HUES64 (cell line): ENCODE results near the gene CLEC11A.

Source experiments
- H3K27ac ChIP-seq: 2 replicates; pipeline ENCODE4 v1.7.0; 2013; ENCODE audit warnings: low read depth, low read length, inconsistent platforms
- H3K27me3 ChIP-seq: 2 replicates; pipeline ENCODE4 v1.6.1; 2013; ENCODE audit warnings: mild to moderate bottlenecking, low read length; ENCODE audit not compliant: insufficient read depth
- H3K36me3 ChIP-seq: 2 replicates; pipeline ENCODE4 v1.6.1; 2013; ENCODE audit warnings: mild to moderate bottlenecking, low read length; ENCODE audit not compliant: insufficient read depth
- H3K4me1 ChIP-seq: 2 replicates; pipeline ENCODE4 v1.6.1; 2013; ENCODE audit warnings: mild to moderate bottlenecking, low read length, moderate library complexity; ENCODE audit not compliant: insufficient read depth
- H3K4me3 ChIP-seq: 2 replicates; pipeline ENCODE4 v1.5.1; 2013; ENCODE audit warnings: mild to moderate bottlenecking, low read length, moderate library complexity
- H3K9ac ChIP-seq: 2 replicates; pipeline ENCODE4 v1.6.1; 2013; ENCODE audit warnings: mild to moderate bottlenecking, low read depth, low read length
- H3K9me3 ChIP-seq: 2 replicates; pipeline ENCODE4 v1.6.1; 2013; ENCODE audit warnings: low read depth, low read length; ENCODE audit not compliant: insufficient read depth
- WGBS: fragments of 150-250, 120-280 bp; methylation state at CpG from one replicate; pipeline ENCODE4 v1.1.7; 2013; ENCODE audit warnings: missing lambda C conversion rate; 5-methylcytosine and 5-hydroxymethylcytosine counted together

CLEC11A gene

GRCh38 chr19:50718255-50719118, 4.7 kb upstream of the CLEC11A start:
- peaks cover 43% of the 10 kb centered on the region for H3K27me3 ChIP-seq
- 52% methylated on average over 74 of the region's 74 CpGs for WGBS
- H3K9me3 ChIP-seq = peaks cover 19% of the 10 kb centered on the region; the same call in 1 of the 2 replicates
- H3K36me3 ChIP-seq = no peaks in the 10 kb centered on the region
- H3K27ac ChIP-seq = no peak overlapping the region
- no peak overlapping the region for H3K9ac ChIP-seq
- no peaks in the 10 kb centered on the region for H3K4me1 ChIP-seq
- peak overlapping the region; percentile 40 for H3K4me3 ChIP-seq

- Histone ChIP-seq H3K4me3 (peak overlapping the region; percentile 35), H3K36me3 (no peaks in the 10 kb centered on the region), H3K4me1 (no peaks in the 10 kb centered on the region), H3K27me3 (peaks cover 49% of the 10 kb centered on the region), H3K27ac (no peak overlapping the region), H3K9me3 (peaks cover 22% of the 10 kb centered on the region; the same call in 1 of the 2 replicates), H3K9ac (no peak overlapping the region)
- 49% methylated on average over 22 of the region's 30 CpGs for WGBS
Measured at GRCh38 chr19:50719119-50719435, 4.1 kb upstream of the CLEC11A start.

DNA sequence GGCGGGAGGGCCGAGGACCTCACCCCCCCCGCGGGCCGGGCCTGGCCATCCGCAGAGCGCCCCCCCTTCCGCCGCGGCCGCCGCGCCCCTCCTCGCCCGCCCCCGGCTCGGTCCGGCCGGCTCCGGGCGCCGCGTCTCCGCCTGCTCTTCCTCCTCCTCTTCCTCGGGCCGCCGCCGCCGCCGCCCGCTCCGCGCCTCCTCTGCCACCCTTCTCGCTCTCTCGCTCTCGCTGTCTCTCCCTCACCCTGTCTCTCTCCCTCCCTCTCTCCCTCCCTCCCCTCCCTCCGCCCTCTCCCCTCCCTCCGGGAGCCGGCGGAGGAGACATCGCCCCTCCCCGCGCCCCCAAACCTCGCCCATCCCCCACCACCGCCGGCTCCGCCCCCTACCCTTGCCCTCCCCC, 3.6 kb upstream of the CLEC11A start, which contains the start of gene SHANK1:
Gene SHANK1 (minus strand): TSS at position 237 of the 400 bp plus-strand sequence. CDS start 2,883 bp downstream, outside the sequence.
- H3K9ac ChIP-seq = no peak within 1 kb of the TSS
- H3K4me1 ChIP-seq = no peaks in the 10 kb centered on the region

GRCh38 chr19:50720181-50720920, 2.8 kb upstream of the CLEC11A start:
- peaks cover 16% of the 10 kb centered on the region; the same call in 1 of the 2 replicates for H3K9me3 ChIP-seq
- H3K27me3 ChIP-seq = peaks cover 52% of the 10 kb centered on the region
- WGBS = 77% methylated on average over 21 of the region's 21 CpGs
- H3K27ac ChIP-seq = no peak overlapping the region
- H3K4me1 ChIP-seq = no peaks in the 10 kb centered on the region
- H3K4me3 ChIP-seq = no peak overlapping the region
- H3K9ac ChIP-seq = no peak overlapping the region
- H3K36me3 ChIP-seq = no peaks in the 10 kb centered on the region

More for the DNA sequence above, 3.6 kb upstream of the CLEC11A start, which contains the start of gene SHANK1:
- H3K36me3 ChIP-seq = no peaks in the 10 kb centered on the region
- 56% methylated on average over 38 of the region's 47 CpGs for WGBS
- peaks cover 52% of the 10 kb centered on the region for H3K27me3 ChIP-seq
- no peak within 1 kb of the TSS for H3K27ac ChIP-seq
- peak within 1 kb of the TSS; percentile 35 for H3K4me3 ChIP-seq
- H3K9me3 ChIP-seq = peaks cover 22% of the 10 kb centered on the region; the same call in 1 of the 2 replicates

GRCh38 chr19:50720921-50721381, 2.2 kb upstream of the CLEC11A start:
- Histone ChIP-seq H3K27ac (no peak overlapping the region), H3K4me3 (no peak overlapping the region), H3K4me1 (no peaks in the 10 kb centered on the region), H3K36me3 (no peaks in the 10 kb centered on the region), H3K9ac (no peak overlapping the region), H3K9me3 (peaks cover 16% of the 10 kb centered on the region; the same call in 1 of the 2 replicates), H3K27me3 (peaks cover 52% of the 10 kb centered on the region)
- WGBS = 74% methylated on average over 8 of the region's 8 CpGs

GRCh38 chr19:50721441-50722137, 1.6 kb upstream of the CLEC11A start:
- Histone ChIP-seq H3K27me3 (peaks cover 52% of the 10 kb centered on the region), H3K9me3 (peaks cover 13% of the 10 kb centered on the region; the same call in 1 of the 2 replicates), H3K36me3 (no peaks in the 10 kb centered on the region), H3K4me3 (no peak overlapping the region), H3K9ac (no peak overlapping the region), H3K27ac (no peak overlapping the region), H3K4me1 (no peaks in the 10 kb centered on the region)
- WGBS = 85% methylated on average over 10 of the region's 10 CpGs

DNA sequence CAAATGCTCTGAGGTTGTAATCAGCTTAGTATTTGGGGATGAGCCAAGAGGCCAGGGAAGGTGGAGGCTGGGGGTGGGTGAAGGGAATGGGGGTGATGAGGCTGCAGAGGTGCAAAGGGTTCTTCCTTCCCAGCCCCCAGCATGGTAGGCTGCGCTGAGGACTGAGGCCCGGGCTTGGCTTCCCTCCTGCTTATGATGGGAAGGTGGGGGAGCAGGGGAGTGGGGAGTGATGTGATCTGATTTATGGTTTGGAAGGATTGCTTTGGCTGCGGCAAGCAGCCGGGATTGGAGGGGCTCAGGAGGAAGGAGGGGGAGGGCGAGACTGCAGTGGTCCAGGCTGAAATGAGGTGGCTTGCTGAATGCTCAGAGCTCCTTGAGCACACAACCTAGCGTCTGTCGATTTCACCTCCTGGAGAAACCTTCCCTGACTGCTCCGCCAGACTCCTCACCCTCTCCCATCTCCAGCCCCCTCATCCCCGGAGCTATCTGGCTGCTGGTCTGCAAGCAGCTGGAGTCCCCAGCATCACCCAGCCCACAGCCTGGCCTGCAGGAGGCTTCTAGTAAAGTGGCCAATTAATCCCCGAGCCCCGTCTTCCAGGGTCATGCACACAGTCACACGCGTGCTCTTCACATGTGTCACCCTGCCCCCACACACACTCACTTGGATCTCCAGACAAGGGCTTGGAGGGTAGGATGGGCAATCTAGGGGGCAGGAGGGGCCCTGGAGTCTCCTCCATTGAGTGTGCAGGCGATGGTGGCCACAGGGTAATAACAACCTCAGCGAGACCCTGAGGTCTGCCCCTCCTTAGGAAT, 757 bp upstream of the CLEC11A start:
- H3K4me1 ChIP-seq = no peaks in the 10 kb centered on the region
- no peaks in the 10 kb centered on the region for H3K36me3 ChIP-seq
- peak overlapping the region; percentile 14; the same call in 1 of the 2 replicates for H3K4me3 ChIP-seq
- WGBS = 64% methylated on average over 15 of the region's 15 CpGs
- H3K27ac ChIP-seq = no peak overlapping the region
- H3K9ac ChIP-seq = no peak overlapping the region
- H3K9me3 ChIP-seq = peaks cover 15% of the 10 kb centered on the region; the same call in 1 of the 2 replicates
- H3K27me3 ChIP-seq = peaks cover 49% of the 10 kb centered on the region

- no peak overlapping the region for H3K27ac ChIP-seq
- peaks cover 15% of the 10 kb centered on the region; the same call in 1 of the 2 replicates for H3K9me3 ChIP-seq
- peak overlapping the region; percentile 76 for H3K4me3 ChIP-seq
- no peaks in the 10 kb centered on the region for H3K36me3 ChIP-seq
- 47% methylated on average over 29 of the region's 31 CpGs for WGBS
- no peaks in the 10 kb centered on the region for H3K4me1 ChIP-seq
- peaks cover 44% of the 10 kb centered on the region for H3K27me3 ChIP-seq
- peak overlapping the region; percentile 52; the same call in 1 of the 2 replicates for H3K9ac ChIP-seq
Measured at GRCh38 chr19:50723735-50724521, 764 bp downstream of the CLEC11A start.

GRCh38 chr19:50724522-50725217, 1.5 kb downstream of the CLEC11A start:
- peaks cover 15% of the 10 kb centered on the region; the same call in 1 of the 2 replicates for H3K9me3 ChIP-seq
- H3K27ac ChIP-seq = peak overlapping the region; percentile 49; the same call in 1 of the 2 replicates
- H3K27me3 ChIP-seq = peaks cover 44% of the 10 kb centered on the region
- 49% methylated on average over 65 of the region's 65 CpGs for WGBS
- H3K36me3 ChIP-seq = no peaks in the 10 kb centered on the region
- H3K4me3 ChIP-seq = peak overlapping the region; percentile 76
- no peaks in the 10 kb centered on the region for H3K4me1 ChIP-seq
- H3K9ac ChIP-seq = peak overlapping the region; percentile 77
